Measurements from ENCODE around the gene SYT10. TPM values are rescaled to one million over a fixed set of nuclear protein-coding genes. Genes with fewer than 3 reads are reported as not detected.
A peak's percentile ranks its signal among the peaks of the same experiment; 100 is the strongest.

SYT10 gene
- not detected in 2 replicates for total RNA-seq

GRCh38 chr12:33439587-33440011, at the start of gene SYT10:
Gene SYT10 (minus strand): TSS chr12:33439819. CDS start chr12:33439522, 297 bp downstream.
- no peak for FAIRE-seq
- TF ChIP-seq CTCF (IDR thresholded peaks at IDR 0.05; ENCODE audit: insufficient read depth, low read length, severe bottlenecking): no peak
- Histone ChIP-seq H3K36me3 (ENCODE audit: control insufficient read depth, insufficient read depth, low read length) (no peaks in the 10 kb centered on the region), H3K4me3 (ENCODE audit: low read depth, low read length) (peak within 1 kb of the TSS; percentile 39), H3K27me3 (ENCODE audit: control insufficient read depth, insufficient read depth, low read length) (peaks cover 14% of the 10 kb centered on the region)
- no peak for DNase-seq (ENCODE audit: low read depth)

GRCh38 chr12:33488036-33488435, 48.4 kb upstream of the SYT10 start:
- Histone ChIP-seq H3K36me3 (ENCODE audit: control insufficient read depth, insufficient read depth, low read length) (no peaks in the 10 kb centered on the region), H3K27me3 (ENCODE audit: control insufficient read depth, insufficient read depth, low read length) (no peaks in the 10 kb centered on the region), H3K4me3 (ENCODE audit: low read depth, low read length) (no peak overlapping the region)
- DNase-seq (ENCODE audit: low read depth) (peak; percentile 85), FAIRE-seq (no peak)
- TF ChIP-seq CTCF (IDR thresholded peaks at IDR 0.05; ENCODE audit: insufficient read depth, low read length, severe bottlenecking): no peak

- no peaks in the 10 kb centered on the region for H3K27me3 ChIP-seq (ENCODE audit: control insufficient read depth, insufficient read depth, low read length)
- TF ChIP-seq CTCF (IDR thresholded peaks at IDR 0.05; ENCODE audit: insufficient read depth, low read length, severe bottlenecking): no peak
- DNase-seq (ENCODE audit: low read depth) (peak; percentile 1), FAIRE-seq (no peak)
- no peak overlapping the region for H3K4me3 ChIP-seq (ENCODE audit: low read depth, low read length)
- H3K36me3 ChIP-seq (ENCODE audit: control insufficient read depth, insufficient read depth, low read length): no peaks in the 10 kb centered on the region
These were observed 46.4 kb upstream of the SYT10 start for GRCh38 chr12:33486058-33486457.

GRCh38 chr12:33484161-33484560, 44.5 kb upstream of the SYT10 start:
- no peak for FAIRE-seq
- Histone ChIP-seq H3K4me3 (ENCODE audit: low read depth, low read length) (no peak overlapping the region), H3K36me3 (ENCODE audit: control insufficient read depth, insufficient read depth, low read length) (no peaks in the 10 kb centered on the region), H3K27me3 (ENCODE audit: control insufficient read depth, insufficient read depth, low read length) (no peaks in the 10 kb centered on the region)
- no peak for TF ChIP-seq CTCF (IDR thresholded peaks at IDR 0.05; ENCODE audit: insufficient read depth, low read length, severe bottlenecking)
- DNase-seq (ENCODE audit: low read depth): no peak

- DNase-seq (ENCODE audit: low read depth): no peak
- Histone ChIP-seq H3K36me3 (ENCODE audit: control insufficient read depth, insufficient read depth, low read length) (no peaks in the 10 kb centered on the region), H3K4me3 (ENCODE audit: low read depth, low read length) (no peak overlapping the region), H3K27me3 (ENCODE audit: control insufficient read depth, insufficient read depth, low read length) (no peaks in the 10 kb centered on the region)
- no peak for FAIRE-seq
- TF ChIP-seq CTCF (IDR thresholded peaks at IDR 0.05; ENCODE audit: insufficient read depth, low read length, severe bottlenecking): no peak
These were observed 40.7 kb upstream of the SYT10 start for GRCh38 chr12:33480366-33480765.

- DNase-seq (ENCODE audit: low read depth) (peak; percentile 17), FAIRE-seq (no peak)
- Histone ChIP-seq H3K27me3 (ENCODE audit: control insufficient read depth, insufficient read depth, low read length) (no peaks in the 10 kb centered on the region), H3K36me3 (ENCODE audit: control insufficient read depth, insufficient read depth, low read length) (no peaks in the 10 kb centered on the region), H3K4me3 (ENCODE audit: low read depth, low read length) (no peak overlapping the region)
- TF ChIP-seq CTCF (IDR thresholded peaks at IDR 0.05; ENCODE audit: insufficient read depth, low read length, severe bottlenecking): no peak
These were observed 36.4 kb upstream of the SYT10 start for GRCh38 chr12:33476058-33476457.
